SK-N-SH treated with all-trans-retinoic acid at 6 μM for 48 hours (cell line): ENCODE results near the gene SOAT2.
"Not testable (repeated sequence)": the region's sequence is repeated elsewhere in the genome, so short reads cannot be mapped to it uniquely, and the experiment has no call there.

Experiments
- ATAC-seq: fragments of 200-7000 bp; cut with Tn5 transposase; 3 replicates; pipeline ENCODE4 v1.9.1; 2020; ENCODE audit warnings: mild to moderate bottlenecking, moderate library complexity
- ARNTL ChIP-seq: fragments of 450-650 bp; formaldehyde crosslinking; IDR thresholded peaks from 2 replicates; pipeline ENCODE4 v1.5.0; 2020; ENCODE audit warnings: low read depth, mild to moderate bottlenecking, moderate library complexity, borderline replicate concordance
- BACH2 ChIP-seq: fragments of 250-450 bp; sonication (Bioruptor Pico); IDR thresholded peaks from 2 replicates; pipeline ENCODE4 v1.9.0; 2021; ENCODE audit warnings: mild to moderate bottlenecking, borderline replicate concordance
- CSDC2 ChIP-seq: fragments of 250-450 bp; sonication (Bioruptor Pico); IDR thresholded peaks from 2 replicates; pipeline ENCODE4 v1.5.0; 2020; ENCODE audit warnings: mild to moderate bottlenecking, moderate library complexity
- ESRRG ChIP-seq: fragments of 250-450 bp; sonication (Bioruptor Pico); IDR thresholded peaks from 2 replicates; pipeline ENCODE4 v1.6.1; 2021; ENCODE audit warnings: mild to moderate bottlenecking
- GLIS3 ChIP-seq: fragments of 250-450 bp; sonication (Bioruptor Pico); IDR thresholded peaks from 2 replicates; pipeline ENCODE4 v1.5.0; 2020; ENCODE audit warnings: mild to moderate bottlenecking, moderate library complexity
- ISL1 ChIP-seq: fragments of 250-450 bp; sonication (Bioruptor Pico); IDR thresholded peaks from 2 replicates; pipeline ENCODE4 v2.1.2; 2022; ENCODE audit warnings: mild to moderate bottlenecking, moderate library complexity
- OSR1 ChIP-seq: fragments of 250-450 bp; sonication (Bioruptor Pico); IDR thresholded peaks from 2 replicates; pipeline ENCODE4 v1.8.0; 2022; ENCODE audit warnings: moderate library complexity, mild to moderate bottlenecking, inconsistent platforms
- SNAI2 ChIP-seq: fragments of 250-450 bp; sonication (Bioruptor Pico); IDR thresholded peaks from 2 replicates; pipeline ENCODE4 v1.5.0; 2020; ENCODE audit warnings: mild to moderate bottlenecking, moderate library complexity
- TCF4 ChIP-seq: fragments of 250-450 bp; sonication (Bioruptor Pico); IDR thresholded peaks from 2 replicates; pipeline ENCODE4 v1.8.0; 2021; ENCODE audit warnings: mild to moderate bottlenecking, moderate library complexity, borderline replicate concordance
- TOX ChIP-seq: fragments of 250-450 bp; sonication (Bioruptor Pico); IDR thresholded peaks from 2 replicates; pipeline ENCODE4 v1.8.0; 2021; ENCODE audit warnings: mild to moderate bottlenecking, moderate library complexity, borderline replicate concordance
- ZC3H10 ChIP-seq: fragments of 250-450 bp; sonication (Bioruptor Pico); IDR thresholded peaks from 2 replicates; pipeline ENCODE4 v1.5.1; 2021; ENCODE audit warnings: mild to moderate bottlenecking, moderate library complexity
- ZFP30 ChIP-seq: fragments of 450-650 bp; formaldehyde crosslinking; IDR thresholded peaks from 2 replicates; pipeline ENCODE4 v1.5.0; 2022; ENCODE audit warnings: mild to moderate bottlenecking, moderate library complexity
- ZNF565 ChIP-seq: fragments of 450-650 bp; formaldehyde crosslinking; conservative IDR thresholded peaks from 2 replicates; pipeline ENCODE4 v1.5.0; 2020; ENCODE audit warnings: low read depth, mild to moderate bottlenecking, moderate library complexity
- ZNF70 ChIP-seq: fragments of 450-650 bp; formaldehyde crosslinking; IDR thresholded peaks from 2 replicates; pipeline ENCODE4 v1.5.0; 2020; ENCODE audit warnings: mild to moderate bottlenecking, moderate library complexity
- ZNF8 ChIP-seq: fragments of 450-650 bp; formaldehyde crosslinking; IDR thresholded peaks from 2 replicates; pipeline ENCODE4 v1.5.0; 2020; ENCODE audit warnings: mild to moderate bottlenecking, moderate library complexity
- TF ChIP-seq, protein P1 (sequence below): fragments of 250-450 bp; sonication (Bioruptor Pico); IDR thresholded peaks from 2 replicates; pipeline ENCODE4 v1.8.0; 2020; ENCODE audit warnings: mild to moderate bottlenecking, moderate library complexity, borderline replicate concordance
- TF ChIP-seq, protein P2 (sequence below): fragments of 250-450 bp; sonication (Bioruptor Pico); IDR thresholded peaks from 2 replicates; pipeline ENCODE4 v1.5.1; 2021; ENCODE audit warnings: mild to moderate bottlenecking, moderate library complexity
- TF ChIP-seq, protein P3 (sequence below): fragments of 250-450 bp; sonication (Bioruptor Pico); IDR thresholded peaks from 2 replicates; pipeline ENCODE4 v1.8.0; 2021; ENCODE audit warnings: low read depth, mild to moderate bottlenecking, moderate library complexity, borderline replicate concordance
- TF ChIP-seq, protein P4 (sequence below): fragments of 250-450 bp; sonication (Bioruptor Pico); IDR thresholded peaks from 2 replicates; pipeline ENCODE4 v1.5.0; 2020; ENCODE audit warnings: mild to moderate bottlenecking, moderate library complexity
- TF ChIP-seq, protein P5 (sequence below): fragments of 250-450 bp; sonication (Bioruptor Pico); IDR thresholded peaks from 2 replicates; pipeline ENCODE4 v1.5.1; 2020; ENCODE audit warnings: low read depth, mild to moderate bottlenecking, moderate library complexity

The SOAT2 gene

DNA sequence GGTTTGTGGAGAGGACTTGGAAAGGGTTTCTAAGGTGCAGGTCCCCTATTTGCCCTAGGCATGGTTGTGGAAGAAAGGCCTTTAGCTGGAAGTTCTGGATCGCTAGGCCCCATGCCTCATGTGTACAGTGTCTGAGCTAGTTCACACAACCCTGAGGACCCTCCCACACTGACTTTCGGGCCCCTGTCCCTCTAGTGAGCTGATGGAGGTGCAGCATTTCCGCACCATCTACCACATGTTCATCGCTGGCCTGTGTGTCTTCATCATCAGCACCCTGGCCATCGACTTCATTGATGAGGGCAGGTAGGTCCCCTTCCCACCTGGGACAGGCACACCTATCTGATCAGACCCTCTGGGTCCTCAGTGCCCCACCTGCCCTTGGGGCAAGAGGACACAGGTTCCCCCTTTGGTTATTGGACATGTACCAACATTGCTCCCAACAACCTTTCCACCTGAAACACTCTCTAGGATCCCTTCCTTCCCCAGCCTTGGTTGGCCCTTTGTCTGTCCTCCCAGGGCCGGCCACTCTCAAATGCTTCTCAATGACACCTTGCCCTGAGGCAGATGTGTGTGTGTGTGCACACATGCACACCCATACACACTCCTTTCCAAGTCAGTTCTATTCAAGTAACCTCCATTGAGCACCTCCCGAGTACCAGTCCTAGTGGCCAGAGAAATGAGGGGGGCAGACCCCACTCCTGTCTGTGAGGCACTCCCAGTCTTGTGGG lies 2.6 kb downstream of the SOAT2 start:
- TF ChIP-seq ZFP30 (CRISPR knock-in tag), result no peak
- TF ChIP-seq ARNTL, result no peak
- TF ChIP-seq ZNF565, result no peak
- TF ChIP-seq OSR1 (CRISPR knock-in tag), result no peak
- no peak for TF ChIP-seq ZNF70 (CRISPR knock-in tag)
- TF ChIP-seq CSDC2, result no peak
- TF ChIP-seq, protein P1, sequence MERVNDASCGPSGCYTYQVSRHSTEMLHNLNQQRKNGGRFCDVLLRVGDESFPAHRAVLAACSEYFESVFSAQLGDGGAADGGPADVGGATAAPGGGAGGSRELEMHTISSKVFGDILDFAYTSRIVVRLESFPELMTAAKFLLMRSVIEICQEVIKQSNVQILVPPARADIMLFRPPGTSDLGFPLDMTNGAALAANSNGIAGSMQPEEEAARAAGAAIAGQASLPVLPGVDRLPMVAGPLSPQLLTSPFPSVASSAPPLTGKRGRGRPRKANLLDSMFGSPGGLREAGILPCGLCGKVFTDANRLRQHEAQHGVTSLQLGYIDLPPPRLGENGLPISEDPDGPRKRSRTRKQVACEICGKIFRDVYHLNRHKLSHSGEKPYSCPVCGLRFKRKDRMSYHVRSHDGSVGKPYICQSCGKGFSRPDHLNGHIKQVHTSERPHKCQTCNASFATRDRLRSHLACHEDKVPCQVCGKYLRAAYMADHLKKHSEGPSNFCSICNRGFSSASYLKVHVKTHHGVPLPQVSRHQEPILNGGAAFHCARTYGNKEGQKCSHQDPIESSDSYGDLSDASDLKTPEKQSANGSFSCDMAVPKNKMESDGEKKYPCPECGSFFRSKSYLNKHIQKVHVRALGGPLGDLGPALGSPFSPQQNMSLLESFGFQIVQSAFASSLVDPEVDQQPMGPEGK (CRISPR knock-in tag), result no peak
- TF ChIP-seq SNAI2 (CRISPR knock-in tag), result no peak
- TF ChIP-seq, protein P2, sequence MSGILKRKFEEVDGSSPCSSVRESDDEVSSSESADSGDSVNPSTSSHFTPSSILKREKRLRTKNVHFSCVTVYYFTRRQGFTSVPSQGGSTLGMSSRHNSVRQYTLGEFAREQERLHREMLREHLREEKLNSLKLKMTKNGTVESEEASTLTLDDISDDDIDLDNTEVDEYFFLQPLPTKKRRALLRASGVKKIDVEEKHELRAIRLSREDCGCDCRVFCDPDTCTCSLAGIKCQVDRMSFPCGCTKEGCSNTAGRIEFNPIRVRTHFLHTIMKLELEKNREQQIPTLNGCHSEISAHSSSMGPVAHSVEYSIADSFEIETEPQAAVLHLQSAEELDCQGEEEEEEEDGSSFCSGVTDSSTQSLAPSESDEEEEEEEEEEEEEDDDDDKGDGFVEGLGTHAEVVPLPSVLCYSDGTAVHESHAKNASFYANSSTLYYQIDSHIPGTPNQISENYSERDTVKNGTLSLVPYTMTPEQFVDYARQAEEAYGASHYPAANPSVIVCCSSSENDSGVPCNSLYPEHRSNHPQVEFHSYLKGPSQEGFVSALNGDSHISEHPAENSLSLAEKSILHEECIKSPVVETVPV, result no peak
- TF ChIP-seq TOX (CRISPR knock-in tag), result no peak
- TF ChIP-seq ESRRG (CRISPR knock-in tag), result no peak
- TF ChIP-seq, protein P3, sequence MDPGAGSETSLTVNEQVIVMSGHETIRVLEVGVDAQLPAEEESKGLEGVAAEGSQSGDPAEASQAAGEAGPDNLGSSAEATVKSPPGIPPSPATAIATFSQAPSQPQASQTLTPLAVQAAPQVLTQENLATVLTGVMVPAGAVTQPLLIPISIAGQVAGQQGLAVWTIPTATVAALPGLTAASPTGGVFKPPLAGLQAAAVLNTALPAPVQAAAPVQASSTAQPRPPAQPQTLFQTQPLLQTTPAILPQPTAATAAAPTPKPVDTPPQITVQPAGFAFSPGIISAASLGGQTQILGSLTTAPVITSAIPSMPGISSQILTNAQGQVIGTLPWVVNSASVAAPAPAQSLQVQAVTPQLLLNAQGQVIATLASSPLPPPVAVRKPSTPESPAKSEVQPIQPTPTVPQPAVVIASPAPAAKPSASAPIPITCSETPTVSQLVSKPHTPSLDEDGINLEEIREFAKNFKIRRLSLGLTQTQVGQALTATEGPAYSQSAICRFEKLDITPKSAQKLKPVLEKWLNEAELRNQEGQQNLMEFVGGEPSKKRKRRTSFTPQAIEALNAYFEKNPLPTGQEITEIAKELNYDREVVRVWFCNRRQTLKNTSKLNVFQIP, result no peak
- TF ChIP-seq, protein P4, sequence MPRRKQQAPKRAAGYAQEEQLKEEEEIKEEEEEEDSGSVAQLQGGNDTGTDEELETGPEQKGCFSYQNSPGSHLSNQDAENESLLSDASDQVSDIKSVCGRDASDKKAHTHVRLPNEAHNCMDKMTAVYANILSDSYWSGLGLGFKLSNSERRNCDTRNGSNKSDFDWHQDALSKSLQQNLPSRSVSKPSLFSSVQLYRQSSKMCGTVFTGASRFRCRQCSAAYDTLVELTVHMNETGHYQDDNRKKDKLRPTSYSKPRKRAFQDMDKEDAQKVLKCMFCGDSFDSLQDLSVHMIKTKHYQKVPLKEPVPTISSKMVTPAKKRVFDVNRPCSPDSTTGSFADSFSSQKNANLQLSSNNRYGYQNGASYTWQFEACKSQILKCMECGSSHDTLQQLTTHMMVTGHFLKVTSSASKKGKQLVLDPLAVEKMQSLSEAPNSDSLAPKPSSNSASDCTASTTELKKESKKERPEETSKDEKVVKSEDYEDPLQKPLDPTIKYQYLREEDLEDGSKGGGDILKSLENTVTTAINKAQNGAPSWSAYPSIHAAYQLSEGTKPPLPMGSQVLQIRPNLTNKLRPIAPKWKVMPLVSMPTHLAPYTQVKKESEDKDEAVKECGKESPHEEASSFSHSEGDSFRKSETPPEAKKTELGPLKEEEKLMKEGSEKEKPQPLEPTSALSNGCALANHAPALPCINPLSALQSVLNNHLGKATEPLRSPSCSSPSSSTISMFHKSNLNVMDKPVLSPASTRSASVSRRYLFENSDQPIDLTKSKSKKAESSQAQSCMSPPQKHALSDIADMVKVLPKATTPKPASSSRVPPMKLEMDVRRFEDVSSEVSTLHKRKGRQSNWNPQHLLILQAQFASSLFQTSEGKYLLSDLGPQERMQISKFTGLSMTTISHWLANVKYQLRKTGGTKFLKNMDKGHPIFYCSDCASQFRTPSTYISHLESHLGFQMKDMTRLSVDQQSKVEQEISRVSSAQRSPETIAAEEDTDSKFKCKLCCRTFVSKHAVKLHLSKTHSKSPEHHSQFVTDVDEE (CRISPR knock-in tag), result no peak
- TF ChIP-seq GLIS3 (CRISPR knock-in tag), result no peak
- no peak for TF ChIP-seq TCF4 (CRISPR knock-in tag)
- TF ChIP-seq ISL1, result no peak
- no peak for TF ChIP-seq ZNF8 (CRISPR knock-in tag)
- no peak for TF ChIP-seq ZC3H10 (CRISPR knock-in tag)
- TF ChIP-seq, all 23 proteins: peak for 0

DNA sequence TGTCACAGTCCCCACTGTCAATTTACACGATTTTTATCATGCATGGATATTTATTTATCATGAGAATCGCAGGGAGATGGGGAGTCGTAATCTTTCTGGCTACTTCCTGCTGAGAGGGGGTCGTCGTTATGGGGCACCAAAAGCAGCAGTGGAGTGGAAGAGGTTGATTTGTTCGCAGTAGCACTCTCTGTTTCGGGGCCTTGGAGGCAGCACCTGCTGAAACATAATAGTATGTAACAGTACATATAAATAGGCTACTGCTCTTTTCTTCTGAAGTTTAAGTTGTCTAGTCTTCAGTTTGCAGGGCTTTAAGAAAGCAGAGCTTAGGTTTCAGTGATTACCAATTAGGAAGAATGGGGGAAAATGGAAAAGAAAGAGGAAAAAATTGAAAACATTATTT lies 3.8 kb downstream of the SOAT2 start:
- ATAC-seq, result no peak
- TF ChIP-seq ARNTL (no peak), ZNF8 (CRISPR knock-in tag) (no peak), TCF4 (CRISPR knock-in tag) (no peak), ESRRG (CRISPR knock-in tag) (no peak)

More for the DNA sequence above, 2.6 kb downstream of the SOAT2 start:
- no peak for ATAC-seq

DNA sequence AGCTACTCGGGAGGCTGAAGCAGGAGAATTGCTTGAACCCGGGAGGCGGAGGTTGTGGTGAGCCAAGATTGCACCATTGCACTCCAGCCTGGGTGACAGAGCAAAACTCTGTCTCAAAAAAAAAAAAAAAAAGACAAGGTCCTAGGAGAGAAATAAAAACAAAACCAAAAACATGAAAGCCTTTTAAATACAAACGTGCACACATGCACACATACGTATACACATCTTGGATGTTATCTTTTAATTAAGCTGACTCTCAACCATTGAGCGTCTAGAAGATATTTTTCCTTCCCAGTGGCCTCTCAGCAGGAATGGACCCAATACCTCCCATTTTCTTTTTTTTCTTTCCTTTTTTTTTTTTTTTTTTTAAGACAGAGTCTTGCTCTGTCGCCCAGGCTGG lies 9.1 kb downstream of the SOAT2 start:
- ATAC-seq, result not testable (repeated sequence)

DNA sequence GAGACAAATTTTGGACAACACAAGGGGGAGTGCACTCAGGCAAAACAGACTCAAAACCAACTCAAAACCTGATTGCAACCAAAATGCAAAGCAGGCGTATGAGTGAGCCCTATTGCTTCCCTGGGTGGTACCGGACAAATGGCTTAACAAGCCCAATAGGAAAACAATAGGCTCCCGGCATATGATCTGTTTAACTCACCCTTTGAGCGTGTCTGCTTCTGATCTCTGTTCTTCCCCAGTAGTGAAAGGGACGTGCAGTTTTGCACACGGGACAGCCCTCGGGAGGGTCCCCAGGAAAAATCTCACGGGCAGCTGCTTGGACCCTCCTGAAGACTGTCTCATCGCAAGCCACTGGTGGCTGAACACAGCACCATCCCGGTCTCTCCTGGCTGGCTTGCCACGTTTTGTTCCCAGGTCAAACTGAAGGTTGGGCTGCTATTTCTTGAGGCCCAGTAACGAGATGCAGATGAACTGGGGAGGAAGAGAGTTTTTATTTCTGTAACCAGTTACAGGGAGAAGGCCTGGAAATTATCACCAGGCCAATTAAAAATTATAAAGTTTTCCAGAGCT lies 9.9 kb downstream of the SOAT2 start:
- ATAC-seq, result no peak
- no peak for TF ChIP-seq GLIS3 (CRISPR knock-in tag)
- no peak for TF ChIP-seq ZNF565
- TF ChIP-seq, protein P2, result no peak
- no peak for TF ChIP-seq TOX (CRISPR knock-in tag)
- no peak for TF ChIP-seq ARNTL
- TF ChIP-seq ISL1, result no peak
- no peak for TF ChIP-seq ESRRG (CRISPR knock-in tag)
- TF ChIP-seq, protein P1 (CRISPR knock-in tag), result no peak
- TF ChIP-seq, protein P3, result no peak
- TF ChIP-seq BACH2 (CRISPR knock-in tag), result no peak
- TF ChIP-seq, protein P5, sequence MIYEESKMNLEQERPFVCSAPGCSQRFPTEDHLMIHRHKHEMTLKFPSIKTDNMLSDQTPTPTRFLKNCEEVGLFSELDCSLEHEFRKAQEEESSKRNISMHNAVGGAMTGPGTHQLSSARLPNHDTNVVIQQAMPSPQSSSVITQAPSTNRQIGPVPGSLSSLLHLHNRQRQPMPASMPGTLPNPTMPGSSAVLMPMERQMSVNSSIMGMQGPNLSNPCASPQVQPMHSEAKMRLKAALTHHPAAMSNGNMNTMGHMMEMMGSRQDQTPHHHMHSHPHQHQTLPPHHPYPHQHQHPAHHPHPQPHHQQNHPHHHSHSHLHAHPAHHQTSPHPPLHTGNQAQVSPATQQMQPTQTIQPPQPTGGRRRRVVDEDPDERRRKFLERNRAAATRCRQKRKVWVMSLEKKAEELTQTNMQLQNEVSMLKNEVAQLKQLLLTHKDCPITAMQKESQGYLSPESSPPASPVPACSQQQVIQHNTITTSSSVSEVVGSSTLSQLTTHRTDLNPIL, result no peak
